ENCODE measurements around the gene IL16.

The IL16 gene

GRCh38 chr15:81258455-81258854, 61.8 kb downstream of the IL16 start:
- DNase-seq: no peak

- no peak for DNase-seq
Measured at GRCh38 chr15:81259760-81260298, 63.1 kb downstream of the IL16 start.

DNA sequence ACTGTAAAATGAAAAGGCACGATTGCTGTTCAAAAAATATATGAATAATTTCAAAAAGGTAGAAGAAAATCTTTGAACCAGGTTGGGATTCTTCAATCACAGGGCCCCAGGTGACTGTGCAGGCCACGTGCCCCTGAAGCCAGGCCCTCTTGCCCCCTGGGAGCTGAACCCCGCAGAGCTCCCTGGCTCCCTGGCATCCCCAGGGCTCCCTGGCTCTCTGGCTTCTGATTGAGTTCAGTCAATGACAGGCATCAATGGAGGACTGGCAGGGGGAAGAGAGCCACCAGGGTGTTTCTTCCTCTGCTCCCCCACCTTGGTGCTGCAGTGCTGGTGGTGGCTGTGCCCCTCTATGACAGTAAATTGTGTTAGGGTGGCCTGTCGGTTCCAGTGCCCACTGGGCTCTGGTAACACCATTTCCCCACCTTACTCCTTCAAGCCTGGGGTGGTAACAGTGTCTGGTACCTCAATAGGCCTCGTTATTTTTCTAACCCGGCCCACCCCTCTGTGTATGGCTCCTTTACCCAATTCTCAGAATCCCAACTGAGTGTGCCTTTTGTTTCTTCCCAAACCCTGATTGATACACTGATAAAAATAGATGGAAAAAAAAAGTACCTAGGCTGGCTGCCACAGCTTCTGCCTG, 64.6 kb downstream of the IL16 start:
- DNase-seq: no peak

- DNase-seq: no peak
Measured at GRCh38 chr15:81263477-81263876, 66.8 kb downstream of the IL16 start.

DNA sequence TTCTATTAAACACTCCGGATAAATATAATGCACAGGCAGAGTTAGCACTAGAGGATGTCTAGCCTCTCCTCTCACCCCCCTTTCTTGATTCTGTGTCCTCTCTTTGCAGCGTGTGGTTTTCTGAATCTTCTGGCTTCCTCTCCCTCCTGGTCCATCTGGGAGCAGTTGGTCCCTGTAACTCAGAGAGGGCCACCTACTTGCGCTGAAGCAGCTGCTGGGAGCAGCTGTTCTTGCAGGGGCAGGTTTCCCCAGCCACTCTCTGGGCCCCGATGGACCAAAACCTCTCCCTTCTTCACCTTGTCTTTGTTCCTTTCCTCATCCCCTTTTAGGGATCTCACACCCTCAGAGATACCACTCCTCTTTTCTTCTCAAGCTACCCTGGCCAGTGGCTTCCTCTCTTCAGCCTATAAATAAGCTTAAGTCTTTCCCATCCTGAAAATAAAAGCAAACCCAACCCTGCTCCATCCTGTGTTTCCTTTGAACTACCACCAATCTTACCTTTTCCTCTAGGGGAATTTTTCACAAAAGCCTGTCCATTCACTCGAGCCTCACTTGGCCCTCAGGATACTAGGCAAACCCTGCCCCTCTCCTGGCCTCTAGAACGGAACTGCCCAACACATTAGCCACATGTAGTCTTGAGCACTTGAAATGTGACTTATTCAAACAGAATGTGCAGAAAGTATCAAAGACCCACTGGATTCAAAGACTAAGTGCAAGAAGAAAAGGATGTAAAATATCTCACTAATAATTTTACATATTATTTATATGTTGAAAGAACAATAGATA, 67.6 kb downstream of the IL16 start:
- no peak for DNase-seq

- no peak for DNase-seq
Measured at GRCh38 chr15:81265256-81265943, 68.7 kb downstream of the IL16 start.

DNA sequence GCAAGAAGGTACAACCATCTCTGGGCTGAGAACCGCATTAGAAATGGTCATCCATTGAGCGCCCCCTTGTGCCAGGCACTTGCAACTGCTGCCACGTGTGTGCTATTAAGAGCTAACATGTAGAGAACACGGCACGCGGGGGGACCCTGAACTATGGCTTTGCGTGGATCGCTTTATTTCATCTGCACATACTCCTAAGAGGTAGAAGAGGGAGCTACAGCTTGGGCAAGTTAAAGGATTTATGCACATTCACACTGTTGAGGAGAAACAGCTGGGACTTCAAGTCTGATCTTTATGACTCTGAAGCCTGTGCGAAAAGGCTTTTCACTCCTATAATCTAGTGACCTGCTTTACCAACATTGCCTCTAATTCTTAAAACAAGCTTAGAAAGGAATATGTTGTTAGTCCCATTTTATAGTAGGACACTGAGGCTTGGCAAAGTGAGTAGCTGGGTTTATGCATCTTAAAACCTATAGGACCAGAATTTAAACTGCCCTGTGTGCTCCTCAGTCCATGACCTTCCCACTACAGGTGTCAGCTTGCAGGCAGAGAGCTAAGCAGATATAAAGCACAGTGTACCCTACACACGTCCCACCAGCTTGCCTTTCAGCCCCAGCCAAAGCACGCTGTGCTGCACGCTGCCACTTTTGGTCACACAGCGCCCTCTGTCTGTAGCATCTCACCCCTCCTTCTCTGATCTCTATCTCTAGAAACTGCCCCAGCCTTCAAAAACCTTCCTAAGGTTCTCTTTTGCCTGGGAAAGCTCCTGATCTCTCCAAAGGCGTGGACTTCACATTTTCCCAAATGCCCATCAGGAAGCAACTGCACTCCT, 69.5 kb downstream of the IL16 start:
- peak; percentile 71 for DNase-seq

DNA sequence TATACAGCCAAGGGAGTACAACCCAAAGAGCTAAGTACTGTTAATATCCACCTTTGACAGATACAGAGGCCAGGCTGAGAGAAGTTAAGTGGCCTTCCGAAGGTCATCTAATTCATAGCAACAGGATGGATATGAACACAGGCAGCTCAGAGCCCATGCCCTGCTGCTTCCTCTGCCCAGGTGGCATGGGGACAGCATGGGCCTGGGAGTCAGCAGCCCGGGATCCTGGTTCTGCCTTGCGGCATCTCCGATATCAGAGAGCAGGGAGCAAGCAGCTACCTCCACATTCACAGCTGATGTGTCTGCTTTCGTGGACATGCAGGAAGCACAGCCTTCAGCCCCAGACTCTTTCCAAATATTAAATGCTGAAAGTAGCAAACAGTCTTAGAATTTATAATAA, 71.7 kb downstream of the IL16 start:
- no peak for DNase-seq

DNA sequence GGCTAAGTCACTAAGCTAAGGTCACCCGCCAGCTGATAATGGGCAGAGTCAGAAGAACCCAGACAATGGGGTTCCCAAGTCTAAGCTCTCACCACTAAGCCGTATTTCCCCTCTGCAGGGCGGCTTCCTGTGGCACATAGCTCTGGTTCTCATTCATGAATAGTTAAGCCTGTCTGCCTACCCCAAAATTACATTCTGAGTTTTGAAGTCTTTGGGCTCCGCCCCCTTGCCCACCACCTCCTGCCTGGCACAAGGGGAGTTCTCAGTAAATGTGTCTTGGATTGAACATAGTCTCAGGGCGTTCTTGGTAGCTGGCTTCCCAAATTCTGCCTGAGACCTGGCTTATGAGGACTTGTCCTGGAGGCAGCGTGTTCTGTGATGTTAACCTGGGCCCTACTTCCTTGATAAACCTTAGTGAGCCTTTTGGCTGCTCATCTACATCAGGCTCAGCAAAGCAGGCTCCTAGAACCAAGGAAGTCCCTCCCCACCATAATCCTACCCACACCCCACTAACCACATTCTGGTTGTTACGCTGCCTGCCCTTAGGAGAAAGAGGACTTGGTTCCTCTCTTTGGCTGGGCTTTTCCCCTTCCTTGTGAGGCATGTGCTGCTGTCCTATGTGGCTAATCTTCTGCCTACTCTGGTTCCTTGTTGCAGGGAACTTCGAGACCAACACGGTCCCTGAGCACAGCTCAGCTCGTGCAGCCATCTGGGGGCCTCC, 72.4 kb downstream of the IL16 start:
- DNase-seq: no peak

DNA sequence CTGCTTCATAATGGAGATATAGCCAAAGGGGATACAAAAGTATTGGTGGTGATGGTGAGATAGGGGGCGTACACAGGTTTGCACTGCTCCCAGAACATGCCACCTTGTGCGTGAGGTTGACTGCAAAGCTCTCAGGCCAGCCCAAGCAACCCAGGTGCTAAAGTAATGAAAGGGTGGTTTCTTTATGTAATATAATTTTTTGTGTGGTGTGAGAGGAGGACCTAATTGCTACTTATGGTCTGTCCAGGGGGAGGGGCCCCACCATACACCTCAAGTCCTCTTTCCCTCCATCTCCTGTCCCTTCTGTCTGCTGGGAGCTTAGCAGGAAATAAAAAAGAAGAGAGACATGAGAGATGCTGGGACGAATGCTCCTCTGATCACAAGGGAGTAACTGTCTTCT, 73.5 kb downstream of the IL16 start:
- no peak for DNase-seq

GRCh38 chr15:81270781-81271491, 74.3 kb downstream of the IL16 start:
- no peak for DNase-seq

- no peak for DNase-seq
Measured at GRCh38 chr15:81271761-81272644, 75.3 kb downstream of the IL16 start.

GRCh38 chr15:81273200-81273599, 76.5 kb downstream of the IL16 start:
- no peak for DNase-seq

GRCh38 chr15:81273855-81274254, 77.2 kb downstream of the IL16 start:
- no peak for DNase-seq

DNA sequence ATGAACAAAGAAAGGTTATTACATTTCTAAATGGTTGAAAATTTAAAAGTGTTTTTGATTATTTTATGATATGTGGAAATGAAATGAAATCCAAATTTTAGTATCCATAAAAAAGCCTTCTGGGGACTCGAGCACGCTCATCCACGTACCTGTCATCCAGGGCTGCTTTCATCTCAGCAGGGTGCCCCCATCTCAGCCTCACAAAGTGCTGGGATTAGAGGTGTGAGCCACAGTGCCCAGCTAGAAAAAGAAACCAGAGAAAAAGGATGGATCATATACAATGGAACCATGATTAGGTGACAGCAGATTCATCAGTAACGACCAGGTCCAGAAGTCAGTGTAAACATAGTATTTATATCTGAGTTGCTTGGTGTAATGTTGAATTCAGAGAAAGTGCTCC, 77.6 kb downstream of the IL16 start:
- no peak for DNase-seq

- peak; percentile 46 for DNase-seq
Measured at GRCh38 chr15:81274931-81275707, 78.4 kb downstream of the IL16 start.

DNA sequence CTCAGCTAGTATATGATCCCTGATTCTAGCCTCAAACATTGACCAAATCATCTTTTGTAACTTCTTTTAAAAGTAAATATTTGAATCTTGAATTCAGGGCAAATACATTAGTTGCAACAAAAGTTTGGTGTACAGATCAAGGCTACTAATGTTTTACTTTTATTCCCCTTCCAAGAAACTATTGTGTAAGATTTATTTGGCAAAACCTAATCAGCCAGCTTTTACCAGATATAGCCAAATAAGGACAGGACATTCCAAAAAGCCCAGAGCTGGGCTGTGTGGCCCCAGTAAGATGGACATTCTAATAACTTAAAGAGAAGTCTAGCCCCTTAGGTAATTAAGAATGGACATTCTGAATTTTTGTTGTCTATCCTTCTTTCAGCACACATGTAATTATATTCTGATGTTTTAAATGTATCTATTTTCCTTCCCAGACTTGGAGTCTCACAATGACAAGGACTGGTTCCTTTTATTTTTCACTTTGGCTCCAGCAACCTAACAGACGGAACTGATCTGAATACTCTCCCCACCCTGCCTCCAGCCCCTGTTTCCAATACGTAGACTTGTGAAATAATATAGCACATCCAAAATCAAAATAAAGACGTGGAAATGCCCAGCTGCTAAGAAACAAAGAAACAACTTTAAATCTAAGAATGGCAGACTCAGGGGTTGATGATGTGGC, 79.2 kb downstream of the IL16 start:
- DNase-seq: no peak

- DNase-seq: no peak
Measured at GRCh38 chr15:81276967-81277366, 80.3 kb downstream of the IL16 start.

DNA sequence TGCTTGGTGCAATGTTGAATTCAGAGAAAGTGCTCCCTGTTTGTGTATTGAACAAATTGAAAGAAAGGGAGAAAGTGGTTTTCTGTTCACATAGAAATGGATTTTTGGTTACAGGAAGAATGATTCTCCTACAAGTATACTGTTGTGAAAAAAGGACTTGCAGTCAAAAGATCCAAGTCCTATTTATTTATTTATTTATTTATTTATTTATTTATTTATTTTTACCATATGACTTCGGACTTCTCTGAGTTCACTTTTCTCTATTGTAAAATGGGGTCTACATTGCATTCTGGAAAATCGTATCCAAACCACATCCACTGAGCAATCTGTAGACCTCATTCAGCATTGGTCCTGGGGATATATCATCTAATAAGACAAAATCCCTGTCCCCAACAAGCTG, 81.2 kb downstream of the IL16 start:
- no peak for DNase-seq
